ENCODE results near the gene PROB1. TPM values are rescaled to one million over a fixed set of nuclear protein-coding genes. Genes with fewer than 3 reads are reported as not detected.
"Not testable (repeated sequence)": the region's sequence is repeated elsewhere in the genome, so short reads cannot be mapped to it uniquely, and the experiment has no call there.

The PROB1 gene
- total RNA-seq: 1 to 10 TPM; 5.5 to 6.2 TPM

GRCh38 chr5:139394654-139395566 is at the start of gene PROB1:
Gene PROB1 (minus strand): TSS chr5:139395104. CDS start chr5:139395081, 23 bp downstream.
- Mint-ChIP-seq H3K27ac (no peak within 1 kb of the TSS), H3K9me3 (no peaks in the 10 kb centered on the region), H3K36me3 (peaks cover 9% of the 10 kb centered on the region), H3K4me3 (peak within 1 kb of the TSS; percentile 92), H3K4me1 (peaks cover 42% of the 10 kb centered on the region), H3K27me3 (no peaks in the 10 kb centered on the region)
- DNase-seq: no peak

GRCh38 chr5:139443831-139444453 is 49.0 kb upstream of the PROB1 start:
- Mint-ChIP-seq H3K9me3 (peaks cover 7% of the 10 kb centered on the region), H3K36me3 (peaks cover 14% of the 10 kb centered on the region), H3K4me1 (peaks cover 50% of the 10 kb centered on the region), H3K27me3 (no peaks in the 10 kb centered on the region), H3K27ac (no peak overlapping the region), H3K4me3 (no peak overlapping the region)
- DNase-seq: no peak

GRCh38 chr5:139440416-139440815 is 45.5 kb upstream of the PROB1 start:
- not testable (repeated sequence) for H3K9me3 Mint-ChIP-seq, DNase-seq, H3K27ac Mint-ChIP-seq, H3K36me3 Mint-ChIP-seq, H3K4me3 Mint-ChIP-seq, H3K27me3 Mint-ChIP-seq
- peaks cover 27% of the 10 kb centered on the region for H3K4me1 Mint-ChIP-seq

GRCh38 chr5:139439013-139439903 is 44.4 kb upstream of the PROB1 start, which contains the start of gene DNAJC18:
Gene DNAJC18 (minus strand): TSS chr5:139439525. CDS start chr5:139439445, 80 bp downstream.
- H3K4me3 Mint-ChIP-seq: peak within 1 kb of the TSS; percentile 97
- no peaks in the 10 kb centered on the region for H3K27me3 Mint-ChIP-seq
- peaks cover 5% of the 10 kb centered on the region for H3K36me3 Mint-ChIP-seq
- H3K4me1 Mint-ChIP-seq: peaks cover 26% of the 10 kb centered on the region
- H3K9me3 Mint-ChIP-seq: no peaks in the 10 kb centered on the region
- H3K27ac Mint-ChIP-seq: peak within 1 kb of the TSS; percentile 99
- DNase-seq: peak; percentile 91

GRCh38 chr5:139438707-139439012 is 43.8 kb upstream of the PROB1 start:
- no peak for DNase-seq
- H3K36me3 Mint-ChIP-seq: peaks cover 9% of the 10 kb centered on the region
- no peaks in the 10 kb centered on the region for H3K9me3 Mint-ChIP-seq
- peak overlapping the region; percentile 23 for H3K27ac Mint-ChIP-seq
- peak overlapping the region; percentile 97 for H3K4me3 Mint-ChIP-seq
- peaks cover 20% of the 10 kb centered on the region for H3K4me1 Mint-ChIP-seq
- no peaks in the 10 kb centered on the region for H3K27me3 Mint-ChIP-seq

GRCh38 chr5:139435676-139436075 is 40.8 kb upstream of the PROB1 start:
- Mint-ChIP-seq H3K27me3 (no peaks in the 10 kb centered on the region), H3K27ac (no peak overlapping the region), H3K36me3 (peaks cover 9% of the 10 kb centered on the region), H3K9me3 (no peaks in the 10 kb centered on the region), H3K4me3 (no peak overlapping the region), H3K4me1 (peaks cover 20% of the 10 kb centered on the region)
- no peak for DNase-seq

- Mint-ChIP-seq H3K27me3 (no peaks in the 10 kb centered on the region), H3K4me3 (no peak overlapping the region), H3K36me3 (peaks cover 13% of the 10 kb centered on the region), H3K9me3 (no peaks in the 10 kb centered on the region), H3K27ac (no peak overlapping the region), H3K4me1 (peaks cover 11% of the 10 kb centered on the region)
- DNase-seq: no peak
These were observed 36.8 kb upstream of the PROB1 start for GRCh38 chr5:139431706-139432105.

GRCh38 chr5:139430015-139430414 is 35.1 kb upstream of the PROB1 start:
- no peak overlapping the region for H3K4me3 Mint-ChIP-seq
- H3K27ac Mint-ChIP-seq: peak overlapping the region; percentile 54
- peaks cover 11% of the 10 kb centered on the region for H3K4me1 Mint-ChIP-seq
- DNase-seq: no peak
- no peaks in the 10 kb centered on the region for H3K9me3 Mint-ChIP-seq
- no peaks in the 10 kb centered on the region for H3K27me3 Mint-ChIP-seq
- peaks cover 13% of the 10 kb centered on the region for H3K36me3 Mint-ChIP-seq

GRCh38 chr5:139426203-139426885 is 31.4 kb upstream of the PROB1 start:
- H3K4me3 Mint-ChIP-seq: no peak overlapping the region
- H3K27me3 Mint-ChIP-seq: no peaks in the 10 kb centered on the region
- DNase-seq: no peak
- peaks cover 15% of the 10 kb centered on the region for H3K36me3 Mint-ChIP-seq
- H3K4me1 Mint-ChIP-seq: peaks cover 15% of the 10 kb centered on the region
- H3K9me3 Mint-ChIP-seq: no peaks in the 10 kb centered on the region
- no peak overlapping the region for H3K27ac Mint-ChIP-seq

- no peak for DNase-seq
- H3K4me1 Mint-ChIP-seq: peaks cover 12% of the 10 kb centered on the region
- H3K36me3 Mint-ChIP-seq: peaks cover 15% of the 10 kb centered on the region
- no peak overlapping the region for H3K27ac Mint-ChIP-seq
- no peak overlapping the region for H3K4me3 Mint-ChIP-seq
- no peaks in the 10 kb centered on the region for H3K27me3 Mint-ChIP-seq
- no peaks in the 10 kb centered on the region for H3K9me3 Mint-ChIP-seq
These were observed 30.6 kb upstream of the PROB1 start for GRCh38 chr5:139425497-139425896.

GRCh38 chr5:139422307-139422893 is 27.5 kb upstream of the PROB1 start:
- DNase-seq: peak; percentile 38
- H3K27me3 Mint-ChIP-seq: no peaks in the 10 kb centered on the region
- H3K9me3 Mint-ChIP-seq: no peaks in the 10 kb centered on the region
- H3K4me3 Mint-ChIP-seq: no peak overlapping the region
- peak overlapping the region; percentile 23 for H3K27ac Mint-ChIP-seq
- peaks cover 24% of the 10 kb centered on the region for H3K36me3 Mint-ChIP-seq
- peaks cover 5% of the 10 kb centered on the region for H3K4me1 Mint-ChIP-seq

- Mint-ChIP-seq H3K36me3 (peaks cover 41% of the 10 kb centered on the region), H3K27me3 (no peaks in the 10 kb centered on the region), H3K9me3 (no peaks in the 10 kb centered on the region), H3K27ac (no peak overlapping the region), H3K4me1 (peaks cover 30% of the 10 kb centered on the region), H3K4me3 (no peak overlapping the region)
- no peak for DNase-seq
These were observed 24.6 kb upstream of the PROB1 start for GRCh38 chr5:139419226-139420192.

- peaks cover 44% of the 10 kb centered on the region for H3K36me3 Mint-ChIP-seq
- no peaks in the 10 kb centered on the region for H3K9me3 Mint-ChIP-seq
- H3K4me1 Mint-ChIP-seq: peaks cover 37% of the 10 kb centered on the region
- no peak overlapping the region for H3K4me3 Mint-ChIP-seq
- no peaks in the 10 kb centered on the region for H3K27me3 Mint-ChIP-seq
- no peak overlapping the region for H3K27ac Mint-ChIP-seq
- DNase-seq: no peak
These were observed 23.9 kb upstream of the PROB1 start for GRCh38 chr5:139418793-139419192.
